Measurements from ENCODE around the gene FBXO46. TPM values are rescaled to one million over a fixed set of nuclear protein-coding genes. Genes with fewer than 3 reads are reported as not detected.

Gene FBXO46
- polyA plus RNA-seq, 1 of the 3 experiments (the other 2 are of a cell fraction), result 5.6 TPM

GRCh38 chr19:45764475-45764874 is 33.8 kb upstream of the FBXO46 start:
- H3K4me2 ChIP-seq, result no peak overlapping the region
- WGBS (ENCODE audit: low lambda C conversion rate), result 88% methylated on average over 5 of the region's 6 CpGs

DNA sequence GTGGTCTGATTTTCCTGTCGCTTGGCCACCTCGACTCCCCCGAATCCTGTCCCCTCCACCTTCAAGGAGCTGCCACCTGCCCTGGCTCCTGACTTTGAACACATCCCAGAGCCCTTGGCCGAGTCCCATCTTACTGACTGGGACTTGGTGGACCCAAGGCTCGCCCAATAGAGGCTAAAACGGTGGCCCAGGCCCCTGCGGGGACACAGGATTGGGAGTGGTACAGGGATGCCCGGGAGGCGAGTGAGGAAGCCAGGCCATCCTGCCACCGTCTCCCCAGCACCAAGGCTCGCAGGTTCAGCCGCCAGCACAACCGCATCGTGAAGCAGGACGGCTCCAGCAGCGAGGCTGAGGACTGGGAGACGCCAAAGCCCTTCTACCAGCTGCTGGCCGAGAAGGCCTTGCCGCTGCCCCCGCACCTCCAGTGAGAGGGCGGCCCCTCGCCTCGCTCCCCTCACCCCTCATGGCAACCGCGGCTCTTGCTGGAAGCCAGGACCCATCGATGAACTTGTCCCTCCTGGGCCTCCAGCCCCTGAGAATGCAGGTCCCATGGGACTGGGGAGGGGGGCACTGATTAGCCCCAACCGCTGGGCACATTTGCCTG is 33.1 kb upstream of the FBXO46 start:
- ChIA-PET CTCF (interaction anchor here (0.5 to 1.5 kb wide), 3 partner anchors 35 to 278 kb away, joined by 3 read pairs; no protein-coding TSS in a partner anchor), POLR2A (no interaction called here)
- H2AFZ ChIP-seq (ENCODE audit: low read depth), result no peak overlapping the region
- H3K9me3 ChIP-seq, result no peaks in the 10 kb centered on the region
- H3K9ac ChIP-seq, result no peak overlapping the region
- H3K36me3 ChIP-seq (replicated peaks in 1 of 2; ENCODE audit: control insufficient read depth in 1 of 2, insufficient read depth in 2 of 2, low read length in 1 of 2), result no peaks in the 10 kb centered on the region
- no peak overlapping the region for H3K4me2 ChIP-seq
- no peaks in the 10 kb centered on the region for H3K27me3 ChIP-seq (ENCODE audit: insufficient read depth)
- TF ChIP-seq NRF1 (IDR thresholded peaks at IDR 0.05; ENCODE audit: low read depth, low read length) (no peak), YY1 (IDR thresholded peaks at IDR 0.05; ENCODE audit: low read depth) (no peak), FOXM1 (IDR thresholded peaks at IDR 0.05; ENCODE audit: low read depth) (no peak), RFX5 (IDR thresholded peaks at IDR 0.05; ENCODE audit: low read length) (no peak)
- H3K9me2 ChIP-seq, result no peaks in the 10 kb centered on the region
- H3K4me1 ChIP-seq (ENCODE audit: control insufficient read depth in 1 of 2, insufficient read depth in 2 of 2, low read depth in 1 of 2, low read length in 1 of 2), result peaks cover 0 to 17% of the 10 kb centered on the region in 2 experiments; a peak in 1 of 4 replicates
- H3K4me3 ChIP-seq (ENCODE audit: low read depth in 2 of 2, low read length in 1 of 2), result no peak overlapping the region
- no peak overlapping the region for H3K27ac ChIP-seq (ENCODE audit: low read depth in 2 of 2, low read length in 1 of 2)
- no peaks in the 10 kb centered on the region for H3K79me2 ChIP-seq (ENCODE audit: insufficient read depth)
- H4K20me1 ChIP-seq (ENCODE audit: insufficient read depth), result no peaks in the 10 kb centered on the region
- DNase-seq, result peak; percentile 25
- WGBS (ENCODE audit: low lambda C conversion rate), result 83% methylated on average over 18 of the region's 27 CpGs
- H3F3A ChIP-seq (replicated peaks; ENCODE audit: insufficient read depth), result peaks cover under 1% of the 10 kb centered on the region

More at GRCh38 chr19:45764475-45764874, 33.8 kb upstream of the FBXO46 start:
- TF ChIP-seq FOSL2 (IDR thresholded peaks at IDR 0.05; ENCODE audit: borderline replicate concordance, low read depth), result no peak
- TF ChIP-seq EZH2phosphoT487 (IDR thresholded peaks at IDR 0.05; ENCODE audit: borderline replicate concordance, low read depth), result no peak
- TF ChIP-seq SIN3A (IDR thresholded peaks at IDR 0.05; ENCODE audit: borderline replicate concordance, low read depth, low read length), result no peak
- TF ChIP-seq CHD2 (IDR thresholded peaks at IDR 0.05; ENCODE audit: low read length, partially characterized antibody), result no peak
- peaks cover 3% of the 10 kb centered on the region for H3F3A ChIP-seq (replicated peaks; ENCODE audit: insufficient read depth)
- no peaks in the 10 kb centered on the region for H4K20me1 ChIP-seq (ENCODE audit: insufficient read depth)
- peak; percentile 36 for DNase-seq
- ChIA-PET CTCF (interaction anchor here (1.4 kb wide), 1 partner anchor 35 kb away, joined by 3 read pairs; no protein-coding TSS in a partner anchor), POLR2A (no interaction called here)
- H3K9me3 ChIP-seq, result no peaks in the 10 kb centered on the region
- H3K4me1 ChIP-seq (ENCODE audit: control insufficient read depth in 1 of 2, insufficient read depth in 2 of 2, low read depth in 1 of 2, low read length in 1 of 2), result peaks cover 0 to 17% of the 10 kb centered on the region in 2 experiments; a peak in 1 of 4 replicates
- H3K27ac ChIP-seq (ENCODE audit: low read depth in 2 of 2, low read length in 1 of 2), result no peak overlapping the region
- H3K27me3 ChIP-seq (ENCODE audit: insufficient read depth), result no peaks in the 10 kb centered on the region
- no peaks in the 10 kb centered on the region for H3K79me2 ChIP-seq (ENCODE audit: insufficient read depth)
- no peaks in the 10 kb centered on the region for H3K9me2 ChIP-seq
- no peak overlapping the region for H3K9ac ChIP-seq
- H2AFZ ChIP-seq (ENCODE audit: low read depth), result no peak overlapping the region
- no peak overlapping the region for H3K4me3 ChIP-seq (ENCODE audit: low read depth in 2 of 2, low read length in 1 of 2)
- no peaks in the 10 kb centered on the region for H3K36me3 ChIP-seq (replicated peaks in 1 of 2; ENCODE audit: control insufficient read depth in 1 of 2, insufficient read depth in 2 of 2, low read length in 1 of 2)

DNA sequence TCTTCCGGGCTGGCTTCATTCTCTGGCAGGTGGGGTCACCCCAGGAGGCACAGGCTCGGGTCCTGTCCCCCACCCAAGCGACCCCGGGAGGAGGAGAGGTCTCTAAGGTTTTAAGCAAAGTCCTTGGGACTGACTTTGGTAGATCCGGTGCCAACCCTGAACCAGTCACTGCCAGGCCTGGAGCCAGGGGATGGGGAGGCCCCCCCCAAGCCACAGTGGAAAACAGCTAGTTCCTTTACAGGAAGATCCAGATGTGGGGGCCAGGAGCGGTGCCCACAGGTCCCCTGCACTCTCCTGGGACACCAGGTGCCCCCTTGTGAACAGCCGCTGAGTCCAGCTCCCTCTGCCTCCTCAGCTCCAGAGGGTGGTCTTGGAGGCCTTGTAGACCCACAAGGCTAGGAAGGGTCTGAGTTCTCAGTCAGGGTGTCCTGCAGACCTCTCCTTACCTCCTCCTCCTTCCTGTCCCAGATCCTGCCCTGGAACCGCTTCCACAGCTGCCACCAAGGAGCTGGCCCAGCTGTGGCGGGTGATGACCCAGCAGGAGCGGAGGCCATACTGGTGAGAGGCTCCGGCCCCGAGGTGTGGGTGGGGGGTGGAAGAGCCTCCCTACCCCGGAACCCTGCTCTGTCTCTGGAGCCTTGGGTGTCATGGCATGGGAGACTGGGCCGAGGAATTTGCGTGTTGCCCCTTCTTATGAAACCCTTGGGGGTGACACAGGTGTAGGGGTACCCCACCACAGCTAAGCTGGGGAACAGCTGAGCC is 32.4 kb upstream of the FBXO46 start:
- POLR2A ChIA-PET, result no interaction called here
- Histone ChIP-seq H3K36me3 (replicated peaks in 1 of 2; ENCODE audit: control insufficient read depth in 1 of 2, insufficient read depth in 2 of 2, low read length in 1 of 2) (no peaks in the 10 kb centered on the region), H2AFZ (ENCODE audit: low read depth) (no peak overlapping the region), H3K9ac (no peak overlapping the region), H3K9me3 (no peaks in the 10 kb centered on the region), H3K4me1 (ENCODE audit: control insufficient read depth in 1 of 2, insufficient read depth in 2 of 2, low read depth in 1 of 2, low read length in 1 of 2) (peaks cover 0 to 17% of the 10 kb centered on the region in 2 experiments; a peak in 1 of 4 replicates), H4K20me1 (ENCODE audit: insufficient read depth) (no peaks in the 10 kb centered on the region), H3K27ac (ENCODE audit: low read depth in 2 of 2, low read length in 1 of 2) (no peak overlapping the region), H3K27me3 (ENCODE audit: insufficient read depth) (no peaks in the 10 kb centered on the region), H3K4me3 (ENCODE audit: low read depth in 2 of 2, low read length in 1 of 2) (no peak overlapping the region), H3K79me2 (ENCODE audit: insufficient read depth) (no peaks in the 10 kb centered on the region), H3F3A (replicated peaks; ENCODE audit: insufficient read depth) (no peaks in the 10 kb centered on the region), H3K4me2 (no peak overlapping the region), H3K9me2 (no peaks in the 10 kb centered on the region)
- peak; percentile 23 for DNase-seq
- TF ChIP-seq, protein P1, sequence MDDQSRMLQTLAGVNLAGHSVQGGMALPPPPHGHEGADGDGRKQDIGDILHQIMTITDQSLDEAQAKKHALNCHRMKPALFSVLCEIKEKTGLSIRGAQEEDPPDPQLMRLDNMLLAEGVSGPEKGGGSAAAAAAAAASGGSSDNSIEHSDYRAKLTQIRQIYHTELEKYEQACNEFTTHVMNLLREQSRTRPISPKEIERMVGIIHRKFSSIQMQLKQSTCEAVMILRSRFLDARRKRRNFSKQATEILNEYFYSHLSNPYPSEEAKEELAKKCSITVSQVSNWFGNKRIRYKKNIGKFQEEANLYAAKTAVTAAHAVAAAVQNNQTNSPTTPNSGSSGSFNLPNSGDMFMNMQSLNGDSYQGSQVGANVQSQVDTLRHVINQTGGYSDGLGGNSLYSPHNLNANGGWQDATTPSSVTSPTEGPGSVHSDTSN (IDR thresholded peaks at IDR 0.05), result no peak
- no peak for TF ChIP-seq MXI1 (IDR thresholded peaks at IDR 0.05; ENCODE audit: low read depth, low read length)
- TF ChIP-seq EP300 (IDR thresholded peaks at IDR 0.05; ENCODE audit: borderline replicate concordance in 1 of 2, low read depth in 1 of 2, low read length in 1 of 2), result no peak
- TF ChIP-seq, protein P2, sequence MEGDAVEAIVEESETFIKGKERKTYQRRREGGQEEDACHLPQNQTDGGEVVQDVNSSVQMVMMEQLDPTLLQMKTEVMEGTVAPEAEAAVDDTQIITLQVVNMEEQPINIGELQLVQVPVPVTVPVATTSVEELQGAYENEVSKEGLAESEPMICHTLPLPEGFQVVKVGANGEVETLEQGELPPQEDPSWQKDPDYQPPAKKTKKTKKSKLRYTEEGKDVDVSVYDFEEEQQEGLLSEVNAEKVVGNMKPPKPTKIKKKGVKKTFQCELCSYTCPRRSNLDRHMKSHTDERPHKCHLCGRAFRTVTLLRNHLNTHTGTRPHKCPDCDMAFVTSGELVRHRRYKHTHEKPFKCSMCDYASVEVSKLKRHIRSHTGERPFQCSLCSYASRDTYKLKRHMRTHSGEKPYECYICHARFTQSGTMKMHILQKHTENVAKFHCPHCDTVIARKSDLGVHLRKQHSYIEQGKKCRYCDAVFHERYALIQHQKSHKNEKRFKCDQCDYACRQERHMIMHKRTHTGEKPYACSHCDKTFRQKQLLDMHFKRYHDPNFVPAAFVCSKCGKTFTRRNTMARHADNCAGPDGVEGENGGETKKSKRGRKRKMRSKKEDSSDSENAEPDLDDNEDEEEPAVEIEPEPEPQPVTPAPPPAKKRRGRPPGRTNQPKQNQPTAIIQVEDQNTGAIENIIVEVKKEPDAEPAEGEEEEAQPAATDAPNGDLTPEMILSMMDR (IDR thresholded peaks at IDR 0.05), result no peak
- no peak for TF ChIP-seq FOXM1 (IDR thresholded peaks at IDR 0.05; ENCODE audit: low read depth)
- TF ChIP-seq FOXJ3 (CRISPR knock-in tag; IDR thresholded peaks at IDR 0.05), result no peak
- no peak for TF ChIP-seq SMC3 (IDR thresholded peaks at IDR 0.05; ENCODE audit: low read depth, low read length)
- CTCF ChIA-PET, result interaction anchor here (0.5 to 1.5 kb wide), 3 partner anchors 36 to 277 kb away, joined by 3 read pairs; no protein-coding TSS in a partner anchor
- 93% methylated on average over 8 of the region's 15 CpGs for WGBS (ENCODE audit: low lambda C conversion rate)
